Naive thymus-derived CD4-positive, alpha-beta T cell (primary cell): ENCODE measurements around the gene MYL7. TPM values are rescaled to one million over a fixed set of nuclear protein-coding genes. Genes with fewer than 3 reads are reported as not detected.

Source experiments
- ATAC-seq: fragments of 150-1000 bp; cut with Tn5 transposase; 2 replicates; pipeline ENCODE4 v1.10.0; 2021; ENCODE audit warnings: mild to moderate bottlenecking, moderate library complexity
- CTCF ChIA-PET: fragments of 350-600 bp; sonication (Branson Sonifier 250); formaldehyde crosslinking; loops from one replicate; lab custom pipeline; 2021; ENCODE audit warnings: antibody characterized with exemption; lab: Charles Lee
- POLR2A ChIA-PET: fragments of 350-600 bp; sonication (Branson Sonifier 250); formaldehyde crosslinking; loops from one replicate; lab custom pipeline; 2021; ENCODE audit warnings: antibody characterized with exemption, inconsistent platforms; lab: Charles Lee
- DNase-seq, 9 donors: peaks; one replicate each; pipeline versions ENCODE4 v3.0.0 to v3.0.0-alpha.2; 2020 to 2022; ENCODE audit warnings: mixed read lengths in 1 of 9
- H3K27ac ChIP-seq: one replicate; pipeline ENCODE4 v1.7.0; 2013; ENCODE audit warnings: mild to moderate bottlenecking, low read depth, low read length, moderate library complexity
- H3K27me3 ChIP-seq, 2 donors: one replicate each; pipeline ENCODE4 v1.7.0; 2013; ENCODE audit warnings: low read length in 2 of 2, mild to moderate bottlenecking in 2 of 2, moderate library complexity in 2 of 2; ENCODE audit not compliant: control insufficient read depth in 2 of 2, insufficient read depth in 2 of 2
- H3K36me3 ChIP-seq, 3 experiments: 1 replicate in 2 of 3; 2 replicates in 1 of 3; pipeline ENCODE4 v1.7.0; 2013; ENCODE audit warnings: low read length in 3 of 3, mild to moderate bottlenecking in 3 of 3, moderate library complexity in 1 of 3; ENCODE audit not compliant: insufficient read depth in 3 of 3, control insufficient read depth in 2 of 3
- H3K4me1 ChIP-seq, 2 donors: one replicate each; pipeline ENCODE4 v1.7.0; 2013; ENCODE audit warnings: low read length in 2 of 2, mild to moderate bottlenecking in 2 of 2, moderate library complexity in 1 of 2; ENCODE audit not compliant: control insufficient read depth in 2 of 2, insufficient read depth in 2 of 2
- H3K4me3 ChIP-seq: 2 replicates; pipeline ENCODE4 v1.7.0; 2013; ENCODE audit warnings: mild to moderate bottlenecking, low read length
- H3K9me3 ChIP-seq, 3 experiments: 1 replicate in 2 of 3; 2 replicates in 1 of 3; pipeline ENCODE4 v1.7.0; 2013; ENCODE audit warnings: low read length in 3 of 3; ENCODE audit not compliant: control insufficient read depth in 2 of 3
- H3K27ac Mint-ChIP-seq, 9 donors: one replicate each; pipeline ENCODE4 v1.8.0; 2020 to 2022; ENCODE audit warnings: mixed read lengths in 9 of 9, mild to moderate bottlenecking in 8 of 9, moderate library complexity in 5 of 9, inconsistent platforms in 2 of 9
- H3K27me3 Mint-ChIP-seq, 5 donors: one replicate each; pipeline ENCODE4 v1.8.0; 2021 to 2022; ENCODE audit warnings: mixed read lengths in 5 of 5, mild to moderate bottlenecking in 1 of 5
- H3K36me3 Mint-ChIP-seq, 5 donors: one replicate each; pipeline ENCODE4 v1.8.0; 2020 to 2022; ENCODE audit warnings: mixed read lengths in 5 of 5, mild to moderate bottlenecking in 3 of 5, inconsistent platforms in 1 of 5
- H3K4me1 Mint-ChIP-seq, 7 donors: one replicate each; pipeline ENCODE4 v1.8.0; 2020 to 2022; ENCODE audit warnings: mixed read lengths in 7 of 7, mild to moderate bottlenecking in 3 of 7, inconsistent platforms in 1 of 7
- H3K4me3 Mint-ChIP-seq, 10 donors: one replicate each; pipeline ENCODE4 v1.8.0; 2020 to 2022; ENCODE audit warnings: mild to moderate bottlenecking in 10 of 10, mixed read lengths in 10 of 10, moderate library complexity in 6 of 10, inconsistent platforms in 2 of 10
- H3K9me3 Mint-ChIP-seq, 11 donors: one replicate each; pipeline ENCODE4 v1.8.0; 2020 to 2022; ENCODE audit warnings: mixed read lengths in 11 of 11, mild to moderate bottlenecking in 4 of 11, inconsistent platforms in 1 of 11, moderate library complexity in 1 of 11
- intact Hi-C, 2 donors: fragments of 100-400 bp; cut with micrococcal nuclease; formaldehyde crosslinking; loops; one replicate each; pipeline ENCODE4 v1.15.1; 2023
- polyA plus RNA-seq, 2 donors: library from polyadenylated mRNA; unstranded; fragments of 300-500 nt; fragmentation: Illumina TruSeq; gene quantifications; one replicate each; pipeline ENCODE4 v1.2.3, GENCODE V29; 2021
- total RNA-seq, 6 experiments: library from RNA in 5 of 6; stranded (reverse) in 5 of 6; gene quantifications; 1 replicate in 5 of 6; 2 replicates in 1 of 6; pipeline ENCODE4 v1.2.3 and lab custom pipeline; 2021 to 2026

MYL7 gene
- total and polyA plus RNA-seq, 7 experiments from 2014 or later: not detected

DNA sequence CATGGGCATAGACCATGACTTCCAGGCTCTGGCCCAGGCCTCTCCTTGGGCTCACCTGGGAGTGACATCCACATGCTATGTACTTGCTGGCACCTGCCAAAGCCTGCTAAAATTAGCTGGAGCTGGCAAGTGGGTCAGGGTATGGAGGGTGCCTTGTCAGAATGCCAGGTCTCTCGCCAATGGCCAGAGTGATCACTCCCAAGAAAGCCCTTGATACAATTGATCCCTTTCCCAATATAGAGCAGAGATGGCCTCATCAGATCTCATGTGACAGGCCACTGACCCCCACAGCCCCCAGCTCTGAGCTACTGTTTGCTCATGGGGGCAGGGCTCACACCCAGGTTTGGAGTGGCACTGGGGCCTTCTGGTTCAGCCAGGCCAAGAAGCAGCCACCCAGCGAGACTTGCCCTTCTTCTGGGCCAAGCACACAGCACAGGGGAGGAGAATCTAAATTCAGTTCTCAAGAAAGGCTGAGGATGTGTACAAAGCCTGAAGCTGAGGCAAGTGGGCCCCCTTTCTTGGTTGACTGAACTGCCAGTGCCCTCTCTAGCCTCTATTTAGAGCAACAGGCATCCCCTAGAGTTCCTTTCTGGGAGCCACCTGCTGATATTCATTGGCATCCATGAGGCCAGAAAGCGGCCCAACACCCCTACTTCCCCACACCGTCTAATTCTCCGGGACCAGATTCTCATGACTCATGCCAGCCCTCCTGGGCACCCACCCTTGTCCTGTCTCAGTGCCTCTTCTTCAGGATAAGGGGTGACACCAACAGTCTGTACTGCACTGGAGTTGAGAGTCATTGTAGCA is 18.9 kb upstream of the MYL7 start:
- Mint-ChIP-seq H3K27ac (no peak overlapping the region), H3K27me3 (peaks cover 0 to 14% (median 0%) of the 10 kb centered on the region in 5 donors), H3K4me1 (no peaks in the 10 kb centered on the region), H3K36me3 (peaks cover 0 to 3% (median 0%) of the 10 kb centered on the region in 5 donors), H3K4me3 (no peak overlapping the region), H3K9me3 (peaks cover 0 to 9% (median 0%) of the 10 kb centered on the region in 11 donors)
- no peaks in the 10 kb centered on the region for H3K36me3 ChIP-seq
- ChIA-PET POLR2A (no interaction called here), CTCF (no interaction called here)
- ATAC-seq: no peak
- H3K9me3 ChIP-seq: no peaks in the 10 kb centered on the region
- intact Hi-C loops: no loop called here
- no peak overlapping the region for H3K27ac ChIP-seq
- no peaks in the 10 kb centered on the region for H3K27me3 ChIP-seq
- H3K4me1 ChIP-seq: no peaks in the 10 kb centered on the region
- no peak for DNase-seq
- no peak overlapping the region for H3K4me3 ChIP-seq

DNA sequence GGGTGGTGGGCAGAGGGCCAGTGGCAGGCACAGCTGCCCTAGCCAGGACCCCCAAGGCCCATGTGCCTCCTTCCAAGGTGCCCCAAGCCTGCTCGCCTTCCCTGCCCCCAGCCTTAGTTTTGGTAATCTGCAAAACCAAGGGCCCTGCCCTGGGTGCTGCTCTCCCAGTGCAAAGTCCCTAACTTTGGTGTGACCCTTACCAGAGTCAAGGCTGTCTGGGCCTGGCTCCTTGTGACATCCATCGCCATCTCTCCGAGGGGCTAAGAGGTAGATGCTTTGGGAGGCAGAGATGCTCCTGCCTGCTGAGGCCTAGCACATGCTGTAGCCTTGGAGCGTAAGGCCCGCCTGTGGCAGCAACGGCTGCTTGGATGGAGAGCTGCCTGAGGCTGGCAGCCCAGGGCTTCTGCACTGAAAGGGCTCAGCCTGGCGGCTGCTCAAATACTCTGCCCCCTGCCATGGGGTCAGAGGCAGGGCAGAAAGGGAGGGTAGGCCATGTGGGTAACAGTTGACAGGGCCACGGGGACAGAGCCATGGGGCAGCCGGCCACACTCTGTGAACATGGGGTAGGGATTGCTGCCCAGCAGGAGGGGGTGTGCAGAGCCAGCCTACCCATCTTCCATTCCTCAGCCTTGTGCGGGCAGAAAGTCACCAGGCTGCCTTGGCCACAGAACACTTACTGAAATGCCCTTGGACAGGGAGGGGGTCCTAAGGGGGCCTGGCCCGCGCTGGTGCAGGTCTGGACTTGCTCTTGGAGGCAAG is 17.9 kb upstream of the MYL7 start:
- POLR2A ChIA-PET: no interaction called here

GRCh38 chr7:44158096-44158872 is 17.2 kb upstream of the MYL7 start:
- ChIA-PET CTCF (no interaction called here), POLR2A (no interaction called here)
- Histone ChIP-seq H3K36me3 (no peaks in the 10 kb centered on the region), H3K9me3 (no peaks in the 10 kb centered on the region), H3K4me3 (no peak overlapping the region), H3K4me1 (no peaks in the 10 kb centered on the region), H3K27ac (no peak overlapping the region), H3K27me3 (no peaks in the 10 kb centered on the region)
- H3K27ac Mint-ChIP-seq: no peak overlapping the region
- peaks cover 0 to 4% (median 0%) of the 10 kb centered on the region in 5 donors for H3K27me3 Mint-ChIP-seq
- intact Hi-C loops: no loop called here
- ATAC-seq (no peak), DNase-seq (no peak)
- no peaks in the 10 kb centered on the region for H3K9me3 Mint-ChIP-seq
- no peaks in the 10 kb centered on the region for H3K36me3 Mint-ChIP-seq
- H3K4me1 Mint-ChIP-seq: no peaks in the 10 kb centered on the region
- no peak overlapping the region for H3K4me3 Mint-ChIP-seq

More for the DNA sequence above, 17.9 kb upstream of the MYL7 start:
- H3K36me3 ChIP-seq: no peaks in the 10 kb centered on the region
- no peak for DNase-seq
- intact Hi-C loops: no loop called here
- no peaks in the 10 kb centered on the region for H3K4me1 ChIP-seq
- no peak overlapping the region for H3K27ac Mint-ChIP-seq
- H3K27ac ChIP-seq: no peak overlapping the region
- H3K4me1 Mint-ChIP-seq: no peaks in the 10 kb centered on the region
- ATAC-seq: no peak
- H3K9me3 Mint-ChIP-seq: peaks cover 0 to 3% (median 0%) of the 10 kb centered on the region in 11 donors
- H3K9me3 ChIP-seq: no peaks in the 10 kb centered on the region
- H3K4me3 Mint-ChIP-seq: no peak overlapping the region
- CTCF ChIA-PET: no interaction called here
- peaks cover 0 to 3% (median 0%) of the 10 kb centered on the region in 5 donors for H3K36me3 Mint-ChIP-seq
- no peak overlapping the region for H3K4me3 ChIP-seq
- H3K27me3 ChIP-seq: no peaks in the 10 kb centered on the region
- peaks cover 0 to 8% (median 0%) of the 10 kb centered on the region in 5 donors for H3K27me3 Mint-ChIP-seq

DNA sequence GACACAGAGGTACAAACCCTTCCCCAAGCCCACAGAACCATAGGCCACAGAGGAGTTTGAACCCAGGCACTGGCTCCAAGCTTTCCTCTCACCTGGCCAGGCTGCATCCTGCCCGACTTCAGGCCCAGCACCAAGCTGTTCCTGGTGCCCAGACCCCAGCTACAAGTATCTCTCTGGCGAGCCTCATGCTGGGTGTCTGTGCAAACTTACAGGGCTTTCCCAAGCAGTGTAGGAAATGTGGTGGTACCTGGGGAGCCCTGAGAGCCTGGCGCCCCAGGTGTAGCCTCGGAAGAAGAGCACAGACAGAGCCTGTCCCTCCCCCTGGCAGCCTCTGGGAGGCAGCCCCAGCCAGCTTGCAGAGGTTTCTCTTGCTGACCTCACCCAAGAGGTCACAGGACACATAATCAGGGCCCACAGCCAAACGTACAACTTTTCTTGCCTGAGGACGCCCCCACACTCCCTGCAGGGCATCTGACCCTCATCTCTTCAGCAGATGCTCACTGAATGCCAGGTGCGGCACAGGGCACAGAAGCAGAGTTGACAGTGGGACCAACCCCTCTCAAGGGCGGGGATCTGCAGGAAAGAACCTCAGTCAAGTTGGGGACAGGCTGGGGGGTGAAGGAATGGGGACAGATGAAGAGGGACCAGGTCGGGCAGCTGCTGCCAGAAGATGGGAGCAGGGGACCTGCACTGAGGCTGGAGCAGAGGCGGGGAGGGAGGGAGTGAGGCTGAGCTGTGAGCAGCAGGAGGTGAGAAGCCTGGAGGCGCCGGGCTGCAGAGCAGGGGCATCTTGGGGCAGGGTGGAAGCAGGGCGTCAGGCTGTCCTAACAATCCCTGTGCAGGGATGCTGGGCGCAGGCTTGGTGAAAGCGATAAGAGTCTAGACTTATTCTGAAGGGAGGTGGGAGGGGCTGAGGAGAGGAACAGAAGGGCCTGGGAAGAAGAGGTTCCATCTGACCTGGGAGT is 16.3 kb upstream of the MYL7 start:
- Histone ChIP-seq H3K36me3 (no peaks in the 10 kb centered on the region), H3K4me1 (no peaks in the 10 kb centered on the region), H3K9me3 (no peaks in the 10 kb centered on the region), H3K4me3 (no peak overlapping the region), H3K27me3 (no peaks in the 10 kb centered on the region), H3K27ac (no peak overlapping the region)
- ATAC-seq: no peak
- Mint-ChIP-seq H3K36me3 (no peaks in the 10 kb centered on the region), H3K4me1 (no peaks in the 10 kb centered on the region), H3K9me3 (no peaks in the 10 kb centered on the region), H3K27me3 (peaks cover 0 to 4% (median 0%) of the 10 kb centered on the region in 5 donors), H3K27ac (peak overlapping the region in 1 of 9 donors; percentile 41), H3K4me3 (no peak overlapping the region)
- CTCF ChIA-PET: no interaction called here
- intact Hi-C loops: no loop called here
- POLR2A ChIA-PET: no interaction called here
- DNase-seq: no peak

DNA sequence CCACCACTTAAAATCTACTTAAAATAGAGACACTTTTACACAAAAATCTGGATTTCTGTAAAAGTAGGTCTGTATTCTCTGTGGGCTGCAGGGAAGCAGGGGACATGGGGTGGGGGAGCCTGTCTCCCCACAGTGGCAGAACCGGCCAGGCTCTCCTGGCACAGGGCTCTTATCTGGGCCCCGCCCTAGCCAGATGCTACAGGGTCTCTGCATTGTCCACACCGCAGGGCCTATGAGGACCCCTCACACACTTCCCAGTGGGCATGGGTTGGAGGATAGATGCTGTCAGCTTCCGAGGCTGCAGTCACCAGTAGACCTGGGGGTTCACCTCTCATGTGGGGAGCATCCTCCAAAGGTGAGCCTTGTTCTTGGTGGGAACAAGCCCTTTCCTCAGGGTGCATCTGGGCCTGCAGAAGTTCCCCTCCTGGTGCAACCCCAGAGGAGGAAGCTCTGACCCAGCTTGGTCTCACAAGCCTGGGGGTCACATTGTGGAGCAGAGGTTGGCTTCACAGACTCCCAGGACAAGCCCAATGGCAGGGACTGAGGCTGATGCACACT is 15.4 kb upstream of the MYL7 start:
- Mint-ChIP-seq H3K9me3 (no peaks in the 10 kb centered on the region), H3K27ac (no peak overlapping the region), H3K27me3 (peaks cover 0 to 4% (median 0%) of the 10 kb centered on the region in 5 donors), H3K4me1 (no peaks in the 10 kb centered on the region), H3K36me3 (no peaks in the 10 kb centered on the region), H3K4me3 (no peak overlapping the region)
- CTCF ChIA-PET: no interaction called here
- Histone ChIP-seq H3K9me3 (no peaks in the 10 kb centered on the region), H3K4me3 (no peak overlapping the region), H3K4me1 (no peaks in the 10 kb centered on the region), H3K36me3 (no peaks in the 10 kb centered on the region), H3K27ac (no peak overlapping the region), H3K27me3 (no peaks in the 10 kb centered on the region)
- ATAC-seq: no peak
- intact Hi-C loops: no loop called here
- DNase-seq: no peak
- POLR2A ChIA-PET: no interaction called here
